ENCODE results near the gene CSPG5. TPM values are rescaled to one million over a fixed set of nuclear protein-coding genes. Genes with fewer than 3 reads are reported as not detected.

The CSPG5 gene
- total RNA-seq, 1 donor from 2014 or later = 2.2 TPM

DNA sequence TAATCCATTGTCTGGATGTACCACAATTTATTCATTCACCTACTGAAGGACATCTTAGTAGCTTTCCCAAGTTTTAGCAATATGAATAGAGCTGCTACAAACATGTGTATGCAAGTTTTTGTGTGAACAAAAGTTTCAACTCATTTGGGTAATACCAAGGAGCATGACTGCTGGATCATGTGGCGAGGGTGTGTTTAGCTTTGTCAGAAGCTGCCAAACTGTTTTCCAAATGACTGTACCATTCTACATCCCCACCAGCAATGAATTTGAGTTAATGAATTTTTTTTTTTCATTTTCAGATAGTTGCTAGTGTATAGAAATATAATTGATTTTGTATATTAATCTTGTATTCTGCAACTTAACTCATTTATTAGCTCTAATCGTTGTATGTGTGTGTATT is 45.2 kb downstream of the CSPG5 start:
- H3K4me3 ChIP-seq (ENCODE audit: low read depth, low read length) = no peak overlapping the region
- no peak for DNase-seq (ENCODE audit: low read depth)
- TF ChIP-seq CTCF (conservative IDR thresholded peaks at IDR 0.05; ENCODE audit: low read depth, low read length) = no peak

DNA sequence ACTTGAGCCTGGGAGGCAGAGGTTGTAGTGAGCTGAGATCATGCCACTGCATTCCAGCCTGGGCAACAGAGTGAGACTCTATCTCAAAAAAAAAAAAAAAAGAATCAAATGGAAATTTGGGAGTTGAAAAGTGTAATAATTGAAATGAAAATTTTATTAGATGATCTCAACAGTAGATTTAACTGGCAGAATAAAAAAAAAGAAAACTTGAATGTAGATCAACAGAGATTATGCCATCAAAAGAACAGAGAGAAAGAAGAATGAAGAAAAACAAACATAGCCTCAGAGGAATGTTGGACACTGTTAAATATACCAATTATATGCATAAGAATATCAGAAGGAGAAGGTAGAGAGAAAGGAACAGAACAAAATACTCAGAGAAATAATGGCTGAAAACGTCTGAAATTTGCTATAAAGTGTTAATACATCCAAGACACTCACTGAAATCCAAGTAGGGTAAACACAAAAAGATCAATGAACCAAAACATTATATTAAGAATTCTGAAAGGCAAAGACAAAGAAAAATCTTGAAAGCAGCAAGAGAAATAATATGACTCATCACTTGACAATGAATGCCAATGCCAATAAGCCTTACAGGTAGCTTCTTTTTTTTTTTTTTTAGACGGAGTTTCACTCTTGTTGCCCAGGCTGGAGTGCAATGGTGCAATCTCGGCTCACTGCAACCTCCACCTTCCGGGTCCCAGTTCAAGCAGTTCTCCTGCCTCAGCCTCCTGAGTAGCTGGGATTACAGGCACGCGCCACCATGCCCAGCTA is 50.5 kb downstream of the CSPG5 start:
- no peak overlapping the region for H3K4me3 ChIP-seq (ENCODE audit: low read depth, low read length)
- no peak for TF ChIP-seq CTCF (conservative IDR thresholded peaks at IDR 0.05; ENCODE audit: low read depth, low read length)
- no peak for DNase-seq (ENCODE audit: low read depth)

- TF ChIP-seq CTCF (conservative IDR thresholded peaks at IDR 0.05; ENCODE audit: low read depth, low read length) = no peak
- DNase-seq (ENCODE audit: low read depth) = no peak
- H3K4me3 ChIP-seq (ENCODE audit: low read depth, low read length) = no peak overlapping the region
These were observed 53.0 kb downstream of the CSPG5 start for GRCh38 chr3:47525617-47526016.

DNA sequence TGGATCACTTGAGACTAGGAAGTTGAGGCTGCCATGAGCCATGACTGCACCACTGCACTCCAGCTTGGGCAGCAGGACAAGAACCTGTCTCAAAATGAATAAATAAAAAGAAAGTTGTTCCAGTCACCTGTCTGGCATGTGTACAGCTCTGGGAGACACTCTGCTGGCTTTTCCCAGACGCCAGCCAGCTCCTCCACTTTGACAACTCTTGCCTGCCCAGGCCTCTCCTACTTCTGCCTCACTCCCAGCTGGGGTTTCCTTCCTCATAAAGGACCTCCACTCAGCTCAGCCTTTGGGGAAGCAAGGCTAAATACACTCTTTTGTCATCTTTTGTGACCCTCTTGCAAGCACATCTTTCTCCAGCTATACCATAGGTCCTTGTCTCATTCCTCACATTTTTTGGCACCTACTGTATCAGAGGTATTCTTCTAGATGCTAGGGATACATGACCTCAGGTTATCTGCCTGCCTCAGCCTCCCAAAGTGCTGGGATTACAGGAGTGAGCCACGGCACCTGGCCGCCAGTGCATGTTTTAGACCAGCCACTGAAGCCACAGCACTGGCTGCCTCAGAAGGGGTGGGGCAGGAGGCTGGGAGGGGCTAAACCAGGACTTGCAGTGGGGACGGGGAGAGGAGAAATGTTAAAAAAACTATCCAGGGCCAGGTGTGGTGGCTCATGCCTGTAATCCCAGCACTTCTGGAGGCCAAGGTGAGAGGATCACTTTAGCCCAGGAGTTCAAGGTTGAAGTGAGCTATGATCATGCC is 55.2 kb downstream of the CSPG5 start:
- TF ChIP-seq CTCF (conservative IDR thresholded peaks at IDR 0.05; ENCODE audit: low read depth, low read length) = no peak
- no peak for DNase-seq (ENCODE audit: low read depth)
- H3K4me3 ChIP-seq (ENCODE audit: low read depth, low read length) = no peak overlapping the region

GRCh38 chr3:47522082-47522987 is 56.3 kb downstream of the CSPG5 start:
- TF ChIP-seq CTCF (conservative IDR thresholded peaks at IDR 0.05; ENCODE audit: low read depth, low read length) = peak; percentile 91
- no peak for DNase-seq (ENCODE audit: low read depth)
- no peak overlapping the region for H3K4me3 ChIP-seq (ENCODE audit: low read depth, low read length)

DNA sequence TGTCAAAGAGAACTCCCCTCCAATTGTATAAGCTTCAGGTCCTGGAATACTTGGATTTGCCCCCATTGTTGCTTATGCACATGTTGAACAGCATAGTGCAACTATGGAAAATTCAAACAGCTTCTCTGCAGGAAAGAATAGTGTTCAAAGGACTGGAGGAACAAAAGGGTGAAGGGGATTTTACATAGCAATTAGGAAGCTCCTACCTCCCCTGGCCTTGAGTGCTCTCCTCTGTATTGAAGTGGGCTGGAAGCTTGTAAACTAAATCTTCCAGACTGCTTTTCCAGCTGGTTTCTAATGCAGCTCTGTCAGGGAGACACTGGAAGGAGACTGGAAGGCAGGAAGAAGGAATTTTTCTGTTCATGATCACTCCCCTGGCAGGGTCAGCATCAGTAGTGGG is 57.9 kb downstream of the CSPG5 start:
- TF ChIP-seq CTCF (conservative IDR thresholded peaks at IDR 0.05; ENCODE audit: low read depth, low read length) = no peak

More for the DNA sequence above, 57.9 kb downstream of the CSPG5 start:
- DNase-seq (ENCODE audit: low read depth) = no peak
- H3K4me3 ChIP-seq (ENCODE audit: low read depth, low read length) = no peak overlapping the region
